SK-N-SH (cell line): ENCODE results near the gene KRT85. TPM values are rescaled to one million over a fixed set of nuclear protein-coding genes. Genes with fewer than 3 reads are reported as not detected.

Source experiments
- CTCF ChIA-PET: fragments of 300-600, 350-600 bp; formaldehyde crosslinking; extraction: SDS; loops from one replicate; lab custom pipeline; 2021; lab: Yijun Ruan, JAX
- POLR2A ChIA-PET: fragments of 350-600 bp; sonication (Branson Sonifier 250); formaldehyde crosslinking; extraction: SDS; loops from one replicate; lab custom pipeline; 2020; ENCODE audit warnings: antibody characterized with exemption, inconsistent platforms; lab: Yijun Ruan, JAX
- DNase-seq: peaks from one replicate; pipeline ENCODE4 v3.0.0; 2012
- H2AFZ ChIP-seq: fragments of 200-600 bp; sonication (generic); 2 replicates; pipeline ENCODE4 v1.8.1; 2016; ENCODE audit warnings: antibody characterized with exemption, mild to moderate bottlenecking, low read depth
- H3F3A ChIP-seq: fragments of 200-600 bp; sonication (generic); replicated peaks from 2 replicates; pipeline ENCODE3; 2016; ENCODE audit warnings: antibody characterized with exemption, mild to moderate bottlenecking; ENCODE audit not compliant: insufficient read depth
- H3K27ac ChIP-seq, 2 experiments: fragments of 200-500 bp in 1 of 2; fragments of 200-600 bp in 1 of 2; sonication (Bioruptor generic) in 1 of 2; sonication (generic), shearing (Covaris generic) in 1 of 2; 2 replicates each; pipeline versions ENCODE4 v1.5.1 to v1.6.1; 2014 to 2016; ENCODE audit warnings: low read depth in 2 of 2, inconsistent platforms in 1 of 2, low read length in 1 of 2, mild to moderate bottlenecking in 1 of 2, mixed read lengths in 1 of 2
- H3K27me3 ChIP-seq: fragments of 200-600 bp; sonication (generic), shearing (Covaris generic); 2 replicates; pipeline ENCODE4 v1.6.1; 2016; ENCODE audit warnings: mixed run types; ENCODE audit not compliant: insufficient read depth
- H3K36me3 ChIP-seq, 2 experiments: fragments of 200-500 bp in 1 of 2; fragments of 200-600 bp in 1 of 2; sonication (Bioruptor generic) in 1 of 2; sonication (generic) in 1 of 2; replicated peaks in 1 of 2; 2 replicates each; pipeline versions ENCODE3 to v1.5.1; 2014 to 2016; ENCODE audit warnings: low read length in 1 of 2, mild to moderate bottlenecking in 1 of 2; ENCODE audit not compliant: insufficient read depth in 2 of 2, control insufficient read depth in 1 of 2
- H3K4me1 ChIP-seq, 2 experiments: fragments of 200-500 bp in 1 of 2; fragments of 200-600 bp in 1 of 2; sonication (Bioruptor generic) in 1 of 2; sonication (generic), shearing (Covaris generic) in 1 of 2; 2 replicates each; pipeline versions ENCODE4 v1.5.1 to v1.6.1; 2014 to 2016; ENCODE audit warnings: low read depth in 1 of 2, low read length in 1 of 2, mixed run types in 1 of 2; ENCODE audit not compliant: insufficient read depth in 2 of 2, control insufficient read depth in 1 of 2
- H3K4me2 ChIP-seq: fragments of 200-600 bp; sonication (generic), shearing (Covaris generic); 2 replicates; pipeline ENCODE4 v1.6.1; 2017; ENCODE audit warnings: mixed run types
- H3K4me3 ChIP-seq, 2 experiments: fragments of 200-500 bp in 1 of 2; fragments of 200-600 bp in 1 of 2; sonication (Bioruptor generic) in 1 of 2; sonication (generic), shearing (Covaris generic) in 1 of 2; 2 replicates each; pipeline versions ENCODE4 v1.5.1 to v1.8.1; 2014 to 2016; ENCODE audit warnings: low read depth in 2 of 2, inconsistent platforms in 1 of 2, low read length in 1 of 2, mild to moderate bottlenecking in 1 of 2, mixed read lengths in 1 of 2, moderate library complexity in 1 of 2
- H3K79me2 ChIP-seq: fragments of 200-600 bp; sonication (generic); 2 replicates; pipeline ENCODE4 v1.8.1; 2017; ENCODE audit warnings: mild to moderate bottlenecking; ENCODE audit not compliant: insufficient read depth
- H3K9ac ChIP-seq: fragments of 200-600 bp; sonication (generic); 2 replicates; pipeline ENCODE4 v1.6.1; 2017; ENCODE audit warnings: mixed run types
- H3K9me2 ChIP-seq: fragments of 200-600 bp; sonication (generic); 2 replicates; pipeline ENCODE4 v1.6.1; 2017; ENCODE audit warnings: mixed run types
- H3K9me3 ChIP-seq: fragments of 200-600 bp; sonication (generic); 2 replicates; pipeline ENCODE4 v1.6.1; 2017; ENCODE audit warnings: mixed run types, mild to moderate bottlenecking, moderate library complexity
- H4K20me1 ChIP-seq: fragments of 200-600 bp; sonication (generic); 2 replicates; pipeline ENCODE4 v1.6.1; 2017; ENCODE audit warnings: mild to moderate bottlenecking, mixed run types; ENCODE audit not compliant: insufficient read depth
- ELF1 ChIP-seq: IDR thresholded peaks from 2 replicates; pipeline ENCODE4 v1.4.0; 2012
- EP300 ChIP-seq, 2 experiments: IDR thresholded peaks; 2 replicates each; pipeline versions ENCODE4 v1.4.0 to v1.6.1; 2012; ENCODE audit warnings: borderline replicate concordance in 1 of 2, low read depth in 1 of 2, low read length in 1 of 2
- GATA2 ChIP-seq: sonication (generic); formaldehyde crosslinking; IDR thresholded peaks from 2 replicates; pipeline ENCODE4 v1.5.0; 2020; ENCODE audit warnings: mild to moderate bottlenecking, missing genetic modification reagents
- JUND ChIP-seq: IDR thresholded peaks from 2 replicates; pipeline ENCODE4 v1.4.0; 2012
- NRF1 ChIP-seq: IDR thresholded peaks from 2 replicates; pipeline ENCODE4 v1.6.1; 2012; ENCODE audit warnings: low read depth, mild to moderate bottlenecking, low read length
- POLR2AphosphoS5 ChIP-seq: IDR thresholded peaks from 2 replicates; pipeline ENCODE4 v1.6.1; 2012; ENCODE audit warnings: low read depth, low read length
- RAD21 ChIP-seq: IDR thresholded peaks from 2 replicates; pipeline ENCODE4 v1.6.1; 2012; ENCODE audit warnings: mild to moderate bottlenecking, low read length
- RCOR1 ChIP-seq: fragments of 150-350 bp; IDR thresholded peaks from 2 replicates; pipeline ENCODE4 v1.6.1; 2017; ENCODE audit warnings: antibody characterized with exemption, low read length
- REST ChIP-seq: IDR thresholded peaks from 2 replicates; pipeline ENCODE4 v1.6.1; 2012; ENCODE audit warnings: mild to moderate bottlenecking, low read depth, low read length, moderate library complexity
- RFX5 ChIP-seq: IDR thresholded peaks from 2 replicates; pipeline ENCODE4 v1.6.1; 2012; ENCODE audit warnings: mild to moderate bottlenecking, improper control_type of control experiment, low read length
- SIN3A ChIP-seq: IDR thresholded peaks from 2 replicates; pipeline ENCODE4 v1.6.1; 2012; ENCODE audit warnings: low read depth, mild to moderate bottlenecking, low read length, moderate library complexity, borderline replicate concordance
- TAF1 ChIP-seq: IDR thresholded peaks from 2 replicates; pipeline ENCODE4 v1.6.1; 2012; ENCODE audit warnings: low read depth, mild to moderate bottlenecking, low read length, moderate library complexity, borderline replicate concordance
- USF1 ChIP-seq: IDR thresholded peaks from 2 replicates; pipeline ENCODE4 v1.4.0; 2012; ENCODE audit warnings: low read depth, borderline replicate concordance
- WGBS: methylation state at CpG from one replicate; pipeline ENCODE4 v1.1.6; 2017; ENCODE audit warnings: low lambda C conversion rate; 5-methylcytosine and 5-hydroxymethylcytosine counted together
- polyA plus RNA-seq, 3 experiments: library from polyadenylated mRNA; depleted of rRNA; stranded (reverse); fragments of >200 nt; gene quantifications; 2 replicates each; pipeline ENCODE4 v1.2.3, GENCODE V29; 2012

Gene KRT85
- polyA plus RNA-seq, 1 of the 3 experiments (the other 2 are of a cell fraction) = not detected

GRCh38 chr12:52396656-52397055 lies 29.4 kb upstream of the KRT85 start:
- no peaks in the 10 kb centered on the region for H3K9me2 ChIP-seq
- WGBS = 51% methylated on average over 8 of the region's 8 CpGs
- ChIA-PET POLR2A (no interaction called here), CTCF (interaction anchor here (0.8 to 1.2 kb wide), 3 partner anchors 8 to 584 kb away, joined by 3 to 5 read pairs (median 4); no protein-coding TSS in a partner anchor)
- H3K79me2 ChIP-seq = no peaks in the 10 kb centered on the region
- no peaks in the 10 kb centered on the region for H4K20me1 ChIP-seq
- no peak for DNase-seq
- H3K4me3 ChIP-seq = no peak overlapping the region
- H3K4me1 ChIP-seq = peaks cover 0 to under 1% of the 10 kb centered on the region in 2 experiments; a peak in 1 of 4 replicates
- no peak for TF ChIP-seq RCOR1
- TF ChIP-seq RFX5 = no peak
- TF ChIP-seq SIN3A = no peak
- no peak for TF ChIP-seq NRF1
- TF ChIP-seq POLR2AphosphoS5 = no peak
- TF ChIP-seq RAD21 = no peak
- no peak for TF ChIP-seq JUND
- TF ChIP-seq ELF1 = no peak
- no peak for TF ChIP-seq USF1
- no peak for TF ChIP-seq EP300 (IDR thresholded peaks at IDR 0.05; ENCODE audit: borderline replicate concordance in 1 of 2, low read depth in 1 of 2, low read length in 1 of 2)
- no peak for TF ChIP-seq TAF1
- no peak for TF ChIP-seq GATA2 (CRISPR knock-in tag)
- TF ChIP-seq REST = no peak
- TF ChIP-seq, all 33 proteins: peak for 0
- Histone ChIP-seq H3F3A (no peaks in the 10 kb centered on the region), H3K9me3 (no peaks in the 10 kb centered on the region), H3K36me3 (no peaks in the 10 kb centered on the region), H3K27ac (no peak overlapping the region), H2AFZ (no peak overlapping the region), H3K27me3 (peaks cover 37% of the 10 kb centered on the region; the same call in 1 of the 2 replicates), H3K4me2 (no peak overlapping the region), H3K9ac (no peak overlapping the region)
